HepG2 (cell line): ENCODE data around the gene SLC25A28. TPM values are rescaled to one million over a fixed set of nuclear protein-coding genes. Genes with fewer than 3 reads are reported as not detected.

Source experiments
- ATAC-seq: fragments of 200-7000 bp; cut with Tn5 transposase; 3 replicates; pipeline ENCODE4 v1.9.1; 2020; ENCODE audit warnings: mild to moderate bottlenecking, moderate library complexity
- BruUV-seq: library from RNA; stranded (reverse); fragments of 400-500 nt; replicated peaks from 2 replicates; lab custom pipeline; 2021; lab: Mats Ljungman, UMichigan
- CTCF ChIA-PET: fragments of 300-600 bp; formaldehyde crosslinking; extraction: SDS; loops from one replicate; lab custom pipeline; 2021; ENCODE audit warnings: low total read pairs, inconsistent platforms, low intra/inter-chr PET ratio; lab: Yijun Ruan, JAX
- POLR2A ChIA-PET: fragments of 350-600 bp; sonication (Branson Sonifier 250); formaldehyde crosslinking; loops from one replicate; lab custom pipeline; 2020; ENCODE audit warnings: antibody characterized with exemption, inconsistent platforms; lab: Yijun Ruan, JAX
- DNase-seq: peaks from one replicate; pipeline ENCODE4 v3.0.0-alpha.2; 2015; ENCODE audit warnings: low spot score
- FAIRE-seq: peaks from 3 replicates; lab custom pipeline; 2011; peaks lifted over from hg19 to GRCh38; lab: Jason Lieb, UNC
- H2AFZ ChIP-seq: one replicate; pipeline ENCODE4 v1.6.1; 2011; ENCODE audit warnings: low read length, inconsistent platforms
- H3K27ac ChIP-seq: fragments of 300-600 bp; 3 replicates; pipeline ENCODE4 v1.8.0; 2011; ENCODE audit warnings: mixed run types, mild to moderate bottlenecking, mixed read lengths, low read length, inconsistent platforms; ENCODE audit not compliant: insufficient read depth; ENCODE audit errors: extremely low read length
- H3K27me3 ChIP-seq, 2 experiments: fragments of 200-600 bp in 1 of 2; 2 replicates in 1 of 2; 3 replicates in 1 of 2; pipeline versions ENCODE4 v1.6.0 to v1.8.0; 2011; ENCODE audit warnings: low read length in 2 of 2, mild to moderate bottlenecking in 2 of 2, moderate library complexity in 2 of 2, inconsistent platforms in 1 of 2; ENCODE audit not compliant: insufficient read depth in 2 of 2, control insufficient read depth in 1 of 2
- H3K36me3 ChIP-seq, 2 experiments: fragments of 200-600 bp in 1 of 2; replicated peaks in 1 of 2; 2 replicates in 1 of 2; 3 replicates in 1 of 2; pipeline versions ENCODE4 v1.5.1 to v1.8.0; 2011; ENCODE audit warnings: low read length in 2 of 2, inconsistent platforms in 1 of 2; ENCODE audit not compliant: insufficient read depth in 2 of 2, control insufficient read depth in 1 of 2
- H3K4me1 ChIP-seq: 2 replicates; pipeline ENCODE4 v1.5.1; 2012; ENCODE audit warnings: low read length, inconsistent platforms; ENCODE audit not compliant: insufficient read depth
- H3K4me2 ChIP-seq: 2 replicates; pipeline ENCODE4 v1.6.0; 2011; ENCODE audit warnings: low read depth, low read length, inconsistent platforms
- H3K4me3 ChIP-seq, 3 experiments: fragments of 200-600 bp in 1 of 3; sonication (generic), shearing (Covaris generic) in 1 of 3; replicated peaks in 1 of 3; 2 replicates each; pipeline ENCODE4 v1.5.1; 2011 to 2016; ENCODE audit warnings: low read length in 3 of 3, inconsistent platforms in 2 of 3, low read depth in 2 of 3, mild to moderate bottlenecking in 2 of 3, control low read depth in 1 of 3, mixed read lengths in 1 of 3; ENCODE audit not compliant: insufficient read depth in 1 of 3
- H3K79me2 ChIP-seq: one replicate; pipeline ENCODE4 v1.6.1; 2011; ENCODE audit warnings: low read length, inconsistent platforms; ENCODE audit not compliant: insufficient read depth
- H3K9ac ChIP-seq: 2 replicates; pipeline ENCODE4 v1.6.0; 2011; ENCODE audit warnings: mild to moderate bottlenecking, low read depth, low read length, inconsistent platforms; ENCODE audit not compliant: insufficient read depth
- H3K9me3 ChIP-seq: 2 replicates; pipeline ENCODE4 v1.5.1; 2012; ENCODE audit warnings: mild to moderate bottlenecking, low read length
- H4K20me1 ChIP-seq: 2 replicates; pipeline ENCODE4 v1.6.0; 2011; ENCODE audit warnings: inconsistent platforms, mild to moderate bottlenecking, low read length, moderate library complexity; ENCODE audit not compliant: insufficient read depth
- CBX1 ChIP-seq: IDR thresholded peaks from one replicate; pipeline ENCODE4 v1.6.1; 2016; ENCODE audit warnings: antibody characterized with exemption, low read depth
- ETS1 ChIP-seq: sonication (generic); formaldehyde crosslinking; IDR thresholded peaks from 2 replicates; pipeline ENCODE4 v1.4.0; 2020; ENCODE audit warnings: missing genetic modification reagents
- HNRNPLL ChIP-seq: fragments of 200-400 bp; formaldehyde crosslinking; IDR thresholded peaks from 2 replicates; pipeline ENCODE4 v1.6.1; 2017; ENCODE audit warnings: mild to moderate bottlenecking, low read depth, low read length; ENCODE audit not compliant: poor library complexity, severe bottlenecking
- LRRFIP1 ChIP-seq: sonication (generic); formaldehyde crosslinking; conservative IDR thresholded peaks from 2 replicates; pipeline ENCODE4 v1.4.0; 2020; ENCODE audit warnings: missing genetic modification reagents
- SIN3A ChIP-seq: IDR thresholded peaks from 2 replicates; pipeline ENCODE4 v1.6.1; 2011; ENCODE audit warnings: low read depth, mild to moderate bottlenecking, control low read depth, low read length, borderline replicate concordance
- SOX5 ChIP-seq: IDR thresholded peaks from 2 replicates; pipeline ENCODE4 v1.6.1; 2016; ENCODE audit warnings: borderline replicate concordance
- TERF1 ChIP-seq: sonication (generic); formaldehyde crosslinking; IDR thresholded peaks from 2 replicates; pipeline ENCODE4 v1.8.0; 2022; ENCODE audit warnings: mild to moderate bottlenecking, missing genetic modification reagents, moderate library complexity
- THAP9 ChIP-seq: sonication (generic); formaldehyde crosslinking; IDR thresholded peaks from 2 replicates; pipeline ENCODE4; 2020; ENCODE audit warnings: missing genetic modification reagents, mild to moderate bottlenecking, borderline replicate concordance
- ZBTB38 ChIP-seq: sonication (generic); formaldehyde crosslinking; IDR thresholded peaks from 2 replicates; pipeline ENCODE4 v1.5.1; 2020; ENCODE audit warnings: mild to moderate bottlenecking, missing genetic modification reagents
- ZNF432 ChIP-seq: sonication (generic); formaldehyde crosslinking; IDR thresholded peaks from 2 replicates; pipeline ENCODE4 v1.5.0; 2020; ENCODE audit warnings: missing genetic modification reagents, mild to moderate bottlenecking, borderline replicate concordance
- ZNF740 ChIP-seq: sonication (generic); formaldehyde crosslinking; IDR thresholded peaks from 2 replicates; pipeline ENCODE4 v1.4.0; 2020; ENCODE audit warnings: missing genetic modification reagents
- WGBS: methylation state at CpG from one replicate; pipeline ENCODE4 v1.1.6; 2017; ENCODE audit warnings: low lambda C conversion rate; 5-methylcytosine and 5-hydroxymethylcytosine counted together
- in situ Hi-C: cut with HindIII; loops from 2 replicates; pipeline ENCODE4 v1.10.0; 2017; ENCODE audit warnings: low pct_unique_long_range_greater_than_20kb; ENCODE audit not compliant: extremely low pct_ligation_motif_present
- intact Hi-C: fragments of 100-400 bp; cut with micrococcal nuclease; formaldehyde crosslinking; loops from one replicate; pipeline ENCODE4 v1.10.0; 2022; ENCODE audit not compliant: unreplicated experiment
- polyA plus RNA-seq, 8 experiments: library from polyadenylated mRNA; depleted of rRNA in 3 of 8; stranded (reverse) in 7 of 8; unstranded in 1 of 8; fragments of >200 nt; fragmentation: Illumina TruSeq in 4 of 8; extraction: Trizol in 4 of 8; gene quantifications; 2 replicates each; pipeline versions ENCODE4 v1.2.1 to v1.2.3, GENCODE V29; 2011 to 2016; ENCODE audit warnings: low read depth in 4 of 8, missing spikeins in 1 of 8, mixed read lengths in 1 of 8; ENCODE audit not compliant: insufficient read depth in 1 of 8
- total RNA-seq, 5 experiments: library from RNA; depleted of rRNA; stranded (reverse); fragments of >200 nt; fragmentation: Illumina TruSeq; extraction: Trizol; gene quantifications; 2 replicates each; pipeline ENCODE4 v1.2.3, GENCODE V29; 2016; ENCODE audit warnings: low read depth in 1 of 5
- TF ChIP-seq, protein P1 (sequence below): sonication (generic); formaldehyde crosslinking; IDR thresholded peaks from 2 replicates; pipeline ENCODE4 v1.4.0; 2020; ENCODE audit warnings: missing genetic modification reagents

Gene SLC25A28
- total and polyA plus RNA-seq, 2 of the 13 experiments (the other 11 are each of a cell fraction or from before 2014, with no cell fraction given) = 15.2 to 41.0 TPM

DNA sequence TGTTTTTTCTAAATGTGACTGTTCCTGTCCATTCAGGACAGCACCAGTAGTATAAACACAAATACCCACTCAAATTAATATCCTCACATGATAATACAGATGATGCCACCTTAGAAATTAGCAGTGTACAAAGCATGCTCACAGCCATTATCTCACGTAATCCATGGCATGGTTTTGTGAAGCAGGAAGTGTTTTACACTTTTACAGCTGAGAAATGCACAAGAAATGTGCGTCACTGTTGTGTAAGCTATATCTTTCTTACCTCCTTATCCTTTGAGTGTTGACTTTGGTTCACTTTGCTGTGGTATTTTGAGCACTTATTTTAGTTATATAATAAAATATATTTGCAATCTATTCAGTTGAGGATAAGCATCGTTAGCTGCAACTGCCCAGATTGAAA is 55.9 kb downstream of the SLC25A28 start (continued):
- TF ChIP-seq ZNF432 (no peak), ZNF740 (CRISPR knock-in tag) (no peak), ETS1 (no peak)

DNA sequence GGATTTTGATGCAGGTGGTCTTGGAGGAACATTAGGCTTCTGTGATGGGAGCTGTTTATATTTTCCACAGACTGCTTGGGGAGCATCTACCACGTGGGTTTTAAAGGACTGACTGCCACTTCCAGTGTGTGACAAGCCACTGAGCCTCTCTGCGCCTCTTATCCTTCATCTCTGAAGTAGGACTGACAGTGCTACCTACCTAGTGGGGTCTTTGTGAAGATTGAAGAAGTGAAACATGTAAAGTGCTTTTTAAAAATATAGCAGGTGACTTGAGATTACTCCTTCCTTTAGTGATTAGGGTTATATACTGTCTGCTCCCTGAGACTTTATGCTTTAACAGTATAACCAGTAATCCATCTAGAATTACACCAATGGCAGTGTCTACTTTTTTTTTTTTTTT is 57.6 kb downstream of the SLC25A28 start:
- no peak overlapping the region for H2AFZ ChIP-seq
- no peaks in the 10 kb centered on the region for H4K20me1 ChIP-seq
- H3K4me2 ChIP-seq = no peak overlapping the region
- BruUV-seq = no TSS peak
- CTCF ChIA-PET = no interaction called here
- no peaks in the 10 kb centered on the region for H3K79me2 ChIP-seq
- POLR2A ChIA-PET = no interaction called here
- intact Hi-C loops (no loop called here), in situ Hi-C loops (loop anchor here (5.0 kb wide), 1 partner anchor 50 kb away; no protein-coding TSS in a partner anchor)
- no peaks in the 10 kb centered on the region for H3K9me3 ChIP-seq
- no peaks in the 10 kb centered on the region for H3K4me1 ChIP-seq
- DNase-seq (no peak), ATAC-seq (no peak), FAIRE-seq (no peak)
- no peak overlapping the region for H3K27ac ChIP-seq
- no peak overlapping the region for H3K9ac ChIP-seq
- no peak overlapping the region for H3K4me3 ChIP-seq
- no peaks in the 10 kb centered on the region for H3K36me3 ChIP-seq
- peaks cover 0 to 7% of the 10 kb centered on the region in 2 experiments; a peak in 2 of 5 replicates for H3K27me3 ChIP-seq
- WGBS = 20% methylated on average over 2 of the region's 2 CpGs
- TF ChIP-seq, protein P1, sequence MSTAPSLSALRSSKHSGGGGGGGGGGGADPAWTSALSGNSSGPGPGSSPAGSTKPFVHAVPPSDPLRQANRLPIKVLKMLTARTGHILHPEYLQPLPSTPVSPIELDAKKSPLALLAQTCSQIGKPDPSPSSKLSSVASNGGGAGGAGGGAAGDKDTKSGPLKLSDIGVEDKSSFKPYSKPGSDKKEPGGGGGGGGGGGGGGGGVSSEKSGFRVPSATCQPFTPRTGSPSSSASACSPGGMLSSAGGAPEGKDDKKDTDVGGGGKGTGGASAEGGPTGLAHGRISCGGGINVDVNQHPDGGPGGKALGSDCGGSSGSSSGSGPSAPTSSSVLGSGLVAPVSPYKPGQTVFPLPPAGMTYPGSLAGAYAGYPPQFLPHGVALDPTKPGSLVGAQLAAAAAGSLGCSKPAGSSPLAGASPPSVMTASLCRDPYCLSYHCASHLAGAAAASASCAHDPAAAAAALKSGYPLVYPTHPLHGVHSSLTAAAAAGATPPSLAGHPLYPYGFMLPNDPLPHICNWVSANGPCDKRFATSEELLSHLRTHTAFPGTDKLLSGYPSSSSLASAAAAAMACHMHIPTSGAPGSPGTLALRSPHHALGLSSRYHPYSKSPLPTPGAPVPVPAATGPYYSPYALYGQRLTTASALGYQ = no peak
- no peak for TF ChIP-seq SOX5 (CRISPR knock-in tag)
- TF ChIP-seq TERF1 (CRISPR knock-in tag) = no peak
- TF ChIP-seq LRRFIP1 = no peak
- no peak for TF ChIP-seq CBX1
- TF ChIP-seq THAP9 = no peak
- no peak for TF ChIP-seq HNRNPLL
- no peak for TF ChIP-seq SIN3A
- no peak for TF ChIP-seq ZBTB38 (CRISPR knock-in tag)
